ENCODE measurements around the gene CACNA2D2. TPM values are rescaled to one million over a fixed set of nuclear protein-coding genes. Genes with fewer than 3 reads are reported as not detected.
A peak's percentile ranks its signal among the peaks of the same experiment; 100 is the strongest.

Gene CACNA2D2
- total RNA-seq, 1 experiment from 2014 or later: 22.0 TPM

DNA sequence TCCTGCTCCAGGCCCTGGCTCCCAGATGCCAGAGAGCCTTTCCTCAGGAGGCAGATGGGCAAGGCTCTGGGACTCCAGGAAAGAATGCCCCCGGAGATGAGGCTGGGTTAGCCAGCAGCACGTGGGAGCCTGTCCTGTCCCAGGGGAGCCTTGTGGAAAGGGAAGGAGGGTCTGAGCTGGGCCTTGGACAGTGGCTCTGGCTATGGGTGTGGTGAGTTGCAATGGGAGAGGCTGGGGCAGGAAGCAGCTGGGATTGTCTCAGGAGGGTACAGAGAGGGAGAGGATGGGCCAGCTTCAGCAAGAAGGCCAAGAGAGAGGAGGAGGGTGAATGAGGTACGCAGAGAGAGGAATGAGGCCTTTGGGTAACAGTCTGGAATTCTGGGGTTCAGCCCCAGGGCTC lies 17.4 kb upstream of the CACNA2D2 start (continued):
- TF ChIP-seq NR2C2 (CRISPR knock-in tag; IDR thresholded peaks at IDR 0.05): no peak
- TF ChIP-seq, protein P1, sequence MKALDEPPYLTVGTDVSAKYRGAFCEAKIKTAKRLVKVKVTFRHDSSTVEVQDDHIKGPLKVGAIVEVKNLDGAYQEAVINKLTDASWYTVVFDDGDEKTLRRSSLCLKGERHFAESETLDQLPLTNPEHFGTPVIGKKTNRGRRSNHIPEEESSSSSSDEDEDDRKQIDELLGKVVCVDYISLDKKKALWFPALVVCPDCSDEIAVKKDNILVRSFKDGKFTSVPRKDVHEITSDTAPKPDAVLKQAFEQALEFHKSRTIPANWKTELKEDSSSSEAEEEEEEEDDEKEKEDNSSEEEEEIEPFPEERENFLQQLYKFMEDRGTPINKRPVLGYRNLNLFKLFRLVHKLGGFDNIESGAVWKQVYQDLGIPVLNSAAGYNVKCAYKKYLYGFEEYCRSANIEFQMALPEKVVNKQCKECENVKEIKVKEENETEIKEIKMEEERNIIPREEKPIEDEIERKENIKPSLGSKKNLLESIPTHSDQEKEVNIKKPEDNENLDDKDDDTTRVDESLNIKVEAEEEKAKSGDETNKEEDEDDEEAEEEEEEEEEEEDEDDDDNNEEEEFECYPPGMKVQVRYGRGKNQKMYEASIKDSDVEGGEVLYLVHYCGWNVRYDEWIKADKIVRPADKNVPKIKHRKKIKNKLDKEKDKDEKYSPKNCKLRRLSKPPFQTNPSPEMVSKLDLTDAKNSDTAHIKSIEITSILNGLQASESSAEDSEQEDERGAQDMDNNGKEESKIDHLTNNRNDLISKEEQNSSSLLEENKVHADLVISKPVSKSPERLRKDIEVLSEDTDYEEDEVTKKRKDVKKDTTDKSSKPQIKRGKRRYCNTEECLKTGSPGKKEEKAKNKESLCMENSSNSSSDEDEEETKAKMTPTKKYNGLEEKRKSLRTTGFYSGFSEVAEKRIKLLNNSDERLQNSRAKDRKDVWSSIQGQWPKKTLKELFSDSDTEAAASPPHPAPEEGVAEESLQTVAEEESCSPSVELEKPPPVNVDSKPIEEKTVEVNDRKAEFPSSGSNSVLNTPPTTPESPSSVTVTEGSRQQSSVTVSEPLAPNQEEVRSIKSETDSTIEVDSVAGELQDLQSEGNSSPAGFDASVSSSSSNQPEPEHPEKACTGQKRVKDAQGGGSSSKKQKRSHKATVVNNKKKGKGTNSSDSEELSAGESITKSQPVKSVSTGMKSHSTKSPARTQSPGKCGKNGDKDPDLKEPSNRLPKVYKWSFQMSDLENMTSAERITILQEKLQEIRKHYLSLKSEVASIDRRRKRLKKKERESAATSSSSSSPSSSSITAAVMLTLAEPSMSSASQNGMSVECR (CRISPR knock-in tag; IDR thresholded peaks at IDR 0.05; ENCODE audit: borderline replicate concordance): no peak

DNA sequence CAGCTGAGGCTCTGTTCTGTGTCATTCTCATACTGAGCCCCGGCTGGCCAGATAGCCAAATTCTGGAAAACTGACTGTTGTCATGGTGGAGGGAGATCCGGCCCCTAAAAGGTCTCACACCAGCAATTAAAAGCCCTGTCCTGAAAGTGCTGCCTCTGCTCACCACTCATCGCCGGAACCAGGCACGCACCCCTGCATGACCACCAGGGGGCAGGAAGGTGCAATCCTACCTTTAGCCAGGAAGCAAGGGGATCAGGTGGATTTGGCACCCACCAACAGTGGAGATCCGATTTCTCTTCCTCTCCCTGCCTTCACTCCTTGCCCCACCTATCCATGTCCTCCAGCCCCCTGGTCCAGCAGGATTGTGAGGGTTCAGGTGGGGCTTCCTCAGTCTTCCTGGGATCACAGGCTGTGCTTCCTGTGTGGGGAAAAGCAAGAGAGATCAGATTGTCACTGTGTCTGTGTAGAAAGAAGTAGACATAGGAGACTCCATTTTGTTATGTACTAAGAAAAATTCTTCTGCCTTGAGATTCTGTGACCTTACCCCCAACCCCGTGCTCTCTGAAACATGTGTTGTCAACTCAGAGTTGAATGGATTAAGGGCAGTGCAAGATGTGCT lies 16.1 kb upstream of the CACNA2D2 start:
- CTCF ChIA-PET: interaction anchor here (0.8 to 1.7 kb wide), 5 partner anchors 14 to 32 kb away, joined by 3 to 5 read pairs (median 3); no protein-coding TSS in a partner anchor

More for the DNA sequence above, 16.1 kb upstream of the CACNA2D2 start:
- H3K36me3 Mint-ChIP-seq: no peaks in the 10 kb centered on the region
- H3K4me3 Mint-ChIP-seq: no peak overlapping the region
- peak overlapping the region; percentile 57; the same call in 1 of the 2 replicates for H3K27ac Mint-ChIP-seq
- DNase-seq (ENCODE audit: low spot score) (peak; percentile 93), ATAC-seq (peak; percentile 59)
- no peaks in the 10 kb centered on the region for H3K9me3 Mint-ChIP-seq
- peaks cover 85% of the 10 kb centered on the region for H3K4me1 Mint-ChIP-seq
- POLR2A ChIA-PET: no interaction called here
- TF ChIP-seq FOXP1 (CRISPR knock-in tag; IDR thresholded peaks at IDR 0.05; ENCODE audit: borderline replicate concordance) (no peak), TEAD1 (CRISPR knock-in tag; IDR thresholded peaks at IDR 0.05) (no peak), FOXJ3 (CRISPR knock-in tag; IDR thresholded peaks at IDR 0.05; ENCODE audit: borderline replicate concordance) (no peak), CREB1 (CRISPR knock-in tag; IDR thresholded peaks at IDR 0.05) (no peak), ZNF263 (CRISPR knock-in tag; IDR thresholded peaks at IDR 0.05; ENCODE audit: low read depth) (no peak), ZBTB21 (CRISPR knock-in tag; IDR thresholded peaks at IDR 0.05; ENCODE audit: borderline replicate concordance) (no peak), ZNF396 (CRISPR knock-in tag; IDR thresholded peaks at IDR 0.05; ENCODE audit: borderline replicate concordance) (no peak), PRRX2 (CRISPR knock-in tag; IDR thresholded peaks at IDR 0.05) (no peak)
- TF ChIP-seq, protein P2, sequence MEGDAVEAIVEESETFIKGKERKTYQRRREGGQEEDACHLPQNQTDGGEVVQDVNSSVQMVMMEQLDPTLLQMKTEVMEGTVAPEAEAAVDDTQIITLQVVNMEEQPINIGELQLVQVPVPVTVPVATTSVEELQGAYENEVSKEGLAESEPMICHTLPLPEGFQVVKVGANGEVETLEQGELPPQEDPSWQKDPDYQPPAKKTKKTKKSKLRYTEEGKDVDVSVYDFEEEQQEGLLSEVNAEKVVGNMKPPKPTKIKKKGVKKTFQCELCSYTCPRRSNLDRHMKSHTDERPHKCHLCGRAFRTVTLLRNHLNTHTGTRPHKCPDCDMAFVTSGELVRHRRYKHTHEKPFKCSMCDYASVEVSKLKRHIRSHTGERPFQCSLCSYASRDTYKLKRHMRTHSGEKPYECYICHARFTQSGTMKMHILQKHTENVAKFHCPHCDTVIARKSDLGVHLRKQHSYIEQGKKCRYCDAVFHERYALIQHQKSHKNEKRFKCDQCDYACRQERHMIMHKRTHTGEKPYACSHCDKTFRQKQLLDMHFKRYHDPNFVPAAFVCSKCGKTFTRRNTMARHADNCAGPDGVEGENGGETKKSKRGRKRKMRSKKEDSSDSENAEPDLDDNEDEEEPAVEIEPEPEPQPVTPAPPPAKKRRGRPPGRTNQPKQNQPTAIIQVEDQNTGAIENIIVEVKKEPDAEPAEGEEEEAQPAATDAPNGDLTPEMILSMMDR (IDR thresholded peaks at IDR 0.05): peak; percentile 93
- TF ChIP-seq, protein P3, sequence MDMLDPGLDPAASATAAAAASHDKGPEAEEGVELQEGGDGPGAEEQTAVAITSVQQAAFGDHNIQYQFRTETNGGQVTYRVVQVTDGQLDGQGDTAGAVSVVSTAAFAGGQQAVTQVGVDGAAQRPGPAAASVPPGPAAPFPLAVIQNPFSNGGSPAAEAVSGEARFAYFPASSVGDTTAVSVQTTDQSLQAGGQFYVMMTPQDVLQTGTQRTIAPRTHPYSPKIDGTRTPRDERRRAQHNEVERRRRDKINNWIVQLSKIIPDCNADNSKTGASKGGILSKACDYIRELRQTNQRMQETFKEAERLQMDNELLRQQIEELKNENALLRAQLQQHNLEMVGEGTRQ (CRISPR knock-in tag; IDR thresholded peaks at IDR 0.05): no peak
- TF ChIP-seq, protein P1 (CRISPR knock-in tag; IDR thresholded peaks at IDR 0.05; ENCODE audit: borderline replicate concordance): no peak
- TF ChIP-seq, protein P4, sequence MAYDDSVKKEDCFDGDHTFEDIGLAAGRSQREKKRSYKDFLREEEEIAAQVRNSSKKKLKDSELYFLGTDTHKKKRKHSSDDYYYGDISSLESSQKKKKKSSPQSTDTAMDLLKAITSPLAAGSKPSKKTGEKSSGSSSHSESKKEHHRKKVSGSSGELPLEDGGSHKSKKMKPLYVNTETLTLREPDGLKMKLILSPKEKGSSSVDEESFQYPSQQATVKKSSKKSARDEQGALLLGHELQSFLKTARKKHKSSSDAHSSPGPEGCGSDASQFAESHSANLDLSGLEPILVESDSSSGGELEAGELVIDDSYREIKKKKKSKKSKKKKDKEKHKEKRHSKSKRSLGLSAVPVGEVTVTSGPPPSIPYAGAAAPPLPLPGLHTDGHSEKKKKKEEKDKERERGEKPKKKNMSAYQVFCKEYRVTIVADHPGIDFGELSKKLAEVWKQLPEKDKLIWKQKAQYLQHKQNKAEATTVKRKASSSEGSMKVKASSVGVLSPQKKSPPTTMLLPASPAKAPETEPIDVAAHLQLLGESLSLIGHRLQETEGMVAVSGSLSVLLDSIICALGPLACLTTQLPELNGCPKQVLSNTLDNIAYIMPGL (CRISPR knock-in tag; IDR thresholded peaks at IDR 0.05): 0 out of 2 replicates have a peak, but pooled peaks have one; percentile 31
- peaks cover 12% of the 10 kb centered on the region for H3K27me3 Mint-ChIP-seq (ENCODE audit: low read depth)
